Stimulated activated CD8-positive, alpha-beta memory T cell treated with anti-CD3 and anti-CD28 coated beads, Interleukin-15, amount 100 ng/mL, for 24 hours (primary cell): ENCODE measurements around the gene RAB40B.
"Not testable (repeated sequence)": the region's sequence is repeated elsewhere in the genome, so short reads cannot be mapped to it uniquely, and the experiment has no call there.

ENCODE experiments used
- DNase-seq: peaks from one replicate; pipeline ENCODE4 v3.0.0-alpha.2; 2020; ENCODE audit warnings: low read depth

The RAB40B gene

DNA sequence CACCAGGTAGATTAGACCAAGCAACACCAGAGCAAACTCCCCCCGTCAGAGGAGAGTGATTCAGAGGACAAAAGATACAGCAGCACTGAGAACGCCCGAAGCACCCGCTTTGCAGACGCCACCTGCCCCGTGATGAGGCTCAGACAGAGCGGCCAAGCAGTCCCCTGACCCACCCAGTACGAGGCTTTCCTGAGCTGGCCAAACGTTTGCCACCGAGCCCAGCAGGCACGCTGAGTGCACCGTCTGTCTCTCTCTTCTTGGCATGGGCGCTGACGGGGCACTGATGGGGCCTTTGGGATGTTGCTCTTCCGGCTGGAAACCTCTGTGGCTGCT, 30.9 kb downstream of the RAB40B start:
- no peak for DNase-seq

DNA sequence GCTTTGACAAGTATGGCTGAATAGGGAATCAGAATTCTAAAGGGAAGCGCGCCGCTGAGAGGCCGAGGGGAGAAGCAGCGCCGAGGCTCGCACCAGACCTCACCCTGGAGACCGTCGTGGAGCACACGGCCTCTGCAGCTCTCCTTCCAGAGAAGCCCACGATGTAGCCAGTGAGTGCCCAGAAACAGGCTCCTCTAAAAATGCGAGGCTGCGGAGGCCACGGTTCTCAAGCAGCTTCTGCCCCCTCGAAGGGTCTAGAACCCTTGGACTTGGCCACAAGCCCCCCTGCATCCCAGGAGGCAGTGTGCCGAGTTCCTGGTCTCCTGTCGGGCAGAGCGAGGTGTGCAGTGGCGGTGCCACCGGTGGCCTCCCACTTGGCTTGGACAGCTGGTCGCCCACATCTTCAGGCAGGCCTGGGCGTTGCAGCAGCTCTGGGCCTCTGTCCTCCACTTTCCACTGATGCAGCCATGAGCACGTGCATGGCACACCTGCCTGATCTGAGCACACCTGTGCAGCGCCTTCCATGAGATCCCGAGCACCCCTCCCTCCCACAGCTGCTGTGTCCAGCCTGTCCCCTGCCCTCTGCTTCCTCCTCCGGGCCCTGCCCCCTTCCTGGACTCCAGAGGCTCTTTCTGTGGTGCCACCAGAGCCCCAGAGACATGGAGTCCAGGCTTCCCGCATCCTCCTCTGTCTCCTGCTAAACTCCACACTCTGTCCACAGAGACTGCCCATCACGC, 31.4 kb downstream of the RAB40B start:
- no peak for DNase-seq

DNA sequence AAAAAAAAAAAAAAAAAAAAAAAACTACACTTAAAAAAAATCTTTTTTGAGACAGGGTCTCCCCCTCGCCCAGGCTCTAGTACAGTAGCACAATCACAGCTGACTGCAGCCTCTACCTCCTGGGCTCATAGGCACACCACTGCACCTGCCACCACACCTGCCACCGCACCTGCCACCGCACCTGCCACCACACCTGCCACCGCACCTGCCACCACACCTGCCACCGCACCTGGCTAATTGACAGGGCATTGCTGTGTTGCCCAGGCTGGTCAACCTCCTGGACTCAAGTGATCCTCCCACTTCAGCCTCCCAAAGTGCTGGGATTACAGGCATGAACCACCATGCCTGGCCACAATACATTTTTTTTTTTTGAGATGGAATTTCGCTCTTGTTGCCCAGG, 32.6 kb downstream of the RAB40B start:
- DNase-seq: no peak

DNA sequence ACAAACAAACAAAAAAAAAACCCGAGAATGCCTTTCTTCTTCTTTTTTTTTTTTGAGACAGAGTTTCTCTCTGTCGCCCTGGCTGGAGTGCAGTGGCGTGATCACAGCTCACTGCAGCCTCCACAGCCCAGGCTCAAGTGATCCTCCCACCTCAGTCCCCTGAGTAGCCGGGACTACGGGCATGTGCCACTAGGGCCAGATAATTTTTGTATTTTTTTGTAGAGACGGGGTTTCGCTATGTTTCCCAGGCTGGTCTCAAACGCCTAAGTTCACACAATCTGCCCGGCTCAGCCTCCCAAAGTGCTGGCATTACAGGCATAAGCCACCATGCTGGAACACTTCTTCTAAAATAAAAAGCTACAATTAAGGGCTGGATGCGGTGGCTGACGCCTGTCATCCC, 33.3 kb downstream of the RAB40B start:
- DNase-seq: no peak

DNA sequence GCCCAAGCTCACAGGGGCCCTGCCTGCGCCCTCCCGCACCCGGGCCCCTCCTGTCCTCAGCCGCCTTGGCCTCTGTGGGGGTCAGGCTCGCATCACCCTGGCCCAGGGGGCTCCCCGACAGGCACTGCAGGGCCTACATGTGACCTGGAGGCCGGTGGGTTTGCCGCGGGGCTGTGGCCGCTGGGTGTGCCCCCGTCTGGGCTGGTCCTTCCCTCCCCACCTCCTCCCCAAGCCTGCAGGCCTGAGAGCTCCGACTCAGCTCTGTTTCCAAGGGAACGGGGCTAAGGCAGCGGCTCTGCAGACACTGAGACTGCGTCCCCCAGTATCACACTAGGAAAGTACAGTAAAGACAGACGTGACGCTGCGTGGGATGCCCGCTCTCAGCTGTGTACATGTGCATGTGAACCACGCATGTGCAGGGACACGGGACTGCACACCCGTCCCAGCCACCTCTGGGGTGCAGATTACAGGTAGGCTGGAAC, 33.8 kb downstream of the RAB40B start:
- DNase-seq: no peak

DNA sequence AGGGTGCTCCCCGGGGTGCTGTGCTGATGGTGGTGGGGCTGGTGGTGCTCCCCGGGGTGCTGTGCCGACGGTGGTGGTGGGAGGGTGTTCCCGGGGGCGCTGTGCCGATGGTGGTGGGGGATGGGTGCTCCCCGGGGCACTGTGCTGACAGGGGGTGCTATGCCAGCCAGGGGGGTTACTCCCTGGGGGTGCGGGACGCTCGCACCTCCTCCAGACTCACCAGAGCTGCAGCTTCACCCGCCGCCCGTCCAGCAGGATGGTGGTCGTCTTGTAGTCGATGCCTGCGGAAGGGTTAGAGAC, 34.3 kb downstream of the RAB40B start:
- DNase-seq: no peak

DNA sequence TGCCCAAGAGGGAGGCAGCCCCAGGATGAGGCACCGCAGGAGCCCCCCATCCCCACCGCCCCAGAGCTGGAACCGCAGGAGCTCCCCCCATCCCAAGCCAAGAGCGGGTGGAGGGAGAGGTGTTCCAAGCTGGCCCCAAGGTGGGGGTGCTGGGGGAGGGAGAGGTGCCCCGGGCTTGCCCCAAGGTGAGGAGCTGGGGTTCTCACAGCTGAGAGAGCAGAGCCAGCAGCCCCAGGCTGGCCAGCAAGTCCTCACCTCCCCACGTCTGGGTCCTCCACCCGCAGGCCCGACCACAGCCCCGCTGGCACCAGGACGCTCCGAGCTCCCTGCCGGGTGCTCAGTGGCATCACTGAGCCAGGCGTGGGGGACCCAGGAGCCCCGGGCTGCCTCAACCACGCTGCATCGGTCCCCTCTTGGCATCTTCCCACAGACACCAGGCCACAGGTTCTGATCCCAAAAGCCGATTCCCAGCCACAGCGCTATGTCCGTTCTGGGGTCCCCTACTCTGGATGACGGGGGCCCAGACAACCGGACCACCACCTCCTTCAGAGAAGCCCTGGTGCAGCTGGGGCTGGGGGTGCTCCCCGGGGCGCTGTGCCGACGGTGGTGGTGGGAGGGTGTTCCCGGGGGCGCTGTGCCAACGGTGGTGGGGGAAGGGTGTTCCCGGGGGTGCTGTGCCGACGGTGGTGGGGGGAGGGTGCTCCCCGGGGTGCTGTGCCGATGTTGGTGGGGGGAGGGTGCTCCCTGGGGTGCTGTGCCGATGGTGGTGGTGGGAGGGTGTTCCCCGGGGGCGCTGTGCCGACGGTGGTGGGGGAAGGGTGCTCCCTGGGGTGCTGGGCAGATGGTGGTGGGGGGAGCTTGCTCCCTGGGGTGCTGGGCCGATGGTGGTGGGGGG, 34.9 kb downstream of the RAB40B start:
- DNase-seq: no peak

DNA sequence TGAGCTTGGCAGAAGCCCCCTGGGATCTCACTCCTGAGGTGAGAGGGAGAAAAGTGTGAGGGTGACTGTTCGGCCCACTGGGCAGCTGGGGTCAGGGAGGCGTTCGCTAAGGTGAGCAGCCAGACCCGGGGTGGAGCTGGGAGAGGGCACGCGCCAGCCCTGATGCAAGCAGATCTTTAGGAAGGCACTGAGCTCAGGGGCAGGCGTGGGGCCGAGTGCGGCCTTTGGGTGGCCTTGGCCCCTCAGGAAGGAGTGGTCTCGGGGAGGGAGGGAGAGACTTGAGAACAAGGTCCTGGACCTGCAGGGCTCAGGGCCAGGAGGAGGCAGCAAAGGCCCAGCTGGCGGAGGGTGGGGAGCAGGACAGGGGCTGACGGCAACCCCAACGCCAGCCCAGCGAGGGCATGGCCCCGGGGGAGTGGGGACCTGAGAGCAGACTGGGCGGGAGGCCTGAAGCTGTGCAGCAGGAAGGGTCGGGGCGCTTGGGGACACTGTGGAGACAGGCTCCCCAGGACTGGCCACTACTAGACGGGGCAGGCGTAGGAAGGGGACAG, 35.7 kb downstream of the RAB40B start:
- DNase-seq: no peak

DNA sequence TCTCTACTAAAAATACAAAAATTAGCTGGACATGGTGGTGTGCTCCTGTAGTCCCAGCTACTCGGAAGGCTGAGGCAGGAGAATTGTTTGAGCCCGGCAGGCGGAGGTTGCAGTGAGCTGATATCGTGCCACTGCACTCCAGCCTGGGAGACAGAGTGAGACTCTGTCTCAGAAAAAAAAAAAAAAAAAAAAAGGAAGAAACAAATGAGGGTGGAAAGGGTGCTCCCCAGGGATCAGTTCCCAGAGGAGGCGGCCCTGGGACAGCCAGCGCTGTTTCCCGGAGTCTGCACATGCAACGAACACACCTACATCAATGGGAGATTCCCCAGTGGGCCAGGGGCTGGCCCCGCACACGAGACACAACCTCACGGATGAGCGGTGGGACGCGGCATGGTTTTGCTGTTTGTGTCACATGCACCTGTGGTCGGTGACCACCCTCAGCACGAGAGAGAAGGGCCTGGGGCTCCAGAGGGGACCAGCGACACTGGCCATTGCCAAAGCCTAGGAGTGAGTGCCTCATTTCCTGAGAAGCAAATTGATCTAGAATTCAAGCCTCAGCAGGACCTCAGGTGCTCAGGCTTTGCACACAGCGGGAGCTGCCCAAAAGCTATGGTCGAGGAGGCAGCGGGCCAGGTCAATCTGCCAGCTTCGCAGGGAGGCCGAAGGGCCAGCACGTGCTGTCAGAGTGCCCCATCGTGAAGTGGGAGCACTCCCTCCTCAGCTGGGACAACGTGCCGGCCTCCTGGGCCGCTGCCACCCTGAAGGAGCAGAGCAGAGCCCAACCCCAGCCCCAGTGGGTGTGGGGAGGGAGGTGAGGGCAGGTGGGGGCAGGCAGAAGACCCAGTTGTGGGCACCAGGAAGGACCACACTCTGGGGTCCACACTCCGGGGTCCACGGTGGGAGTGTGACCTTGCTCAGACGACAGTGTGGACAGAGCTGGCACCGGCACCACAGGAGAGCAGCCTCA, 36.5 kb downstream of the RAB40B start:
- DNase-seq: no peak

DNA sequence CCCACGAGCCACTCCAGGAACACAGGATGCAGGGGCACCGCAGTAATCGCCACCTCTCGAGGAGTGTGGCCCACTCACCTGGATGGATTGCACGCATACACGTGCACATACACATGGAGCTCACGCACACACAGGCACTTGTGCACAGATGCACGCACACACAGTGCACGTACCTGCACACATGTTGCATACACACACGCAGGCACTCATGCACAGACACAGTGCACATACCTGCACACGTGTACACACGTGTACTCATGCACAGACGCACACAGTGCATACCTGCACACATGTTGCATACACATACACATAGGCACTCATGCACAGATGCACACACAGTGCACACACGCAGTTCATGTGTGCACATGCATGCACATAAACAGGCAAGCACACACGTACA, 38.6 kb downstream of the RAB40B start:
- DNase-seq: no peak

DNA sequence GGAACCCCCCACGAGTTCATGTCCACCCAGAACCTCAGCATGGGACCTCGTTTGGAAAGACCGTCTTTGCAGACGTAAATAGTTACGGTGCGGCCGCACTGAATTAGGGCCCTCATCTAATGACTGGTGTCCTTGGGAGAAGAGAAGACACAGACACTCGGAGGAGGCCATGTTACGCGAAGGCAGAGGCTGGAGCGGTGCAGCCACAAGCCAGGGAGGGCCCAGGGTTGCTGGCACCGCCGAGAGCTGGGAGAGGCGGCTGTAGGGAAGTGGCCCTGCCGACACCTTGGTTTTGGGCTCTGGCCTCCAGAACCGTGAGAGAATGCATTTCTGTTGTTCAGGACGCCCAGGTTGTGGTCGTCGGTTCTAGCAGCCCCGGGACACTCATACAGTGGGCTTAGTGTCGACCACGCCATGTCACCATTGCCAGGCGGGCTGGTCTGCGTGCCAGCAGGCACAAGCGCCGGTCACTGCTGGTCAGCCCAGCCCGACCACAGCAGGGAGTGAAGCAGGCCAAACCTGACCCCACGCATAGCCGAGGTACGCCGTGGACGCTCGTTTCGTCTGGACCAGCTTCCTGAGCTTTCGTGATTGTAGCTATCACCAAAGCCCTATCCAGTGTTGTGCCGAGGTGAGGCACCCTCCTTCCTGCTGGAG, 39.6 kb downstream of the RAB40B start:
- no peak for DNase-seq

DNA sequence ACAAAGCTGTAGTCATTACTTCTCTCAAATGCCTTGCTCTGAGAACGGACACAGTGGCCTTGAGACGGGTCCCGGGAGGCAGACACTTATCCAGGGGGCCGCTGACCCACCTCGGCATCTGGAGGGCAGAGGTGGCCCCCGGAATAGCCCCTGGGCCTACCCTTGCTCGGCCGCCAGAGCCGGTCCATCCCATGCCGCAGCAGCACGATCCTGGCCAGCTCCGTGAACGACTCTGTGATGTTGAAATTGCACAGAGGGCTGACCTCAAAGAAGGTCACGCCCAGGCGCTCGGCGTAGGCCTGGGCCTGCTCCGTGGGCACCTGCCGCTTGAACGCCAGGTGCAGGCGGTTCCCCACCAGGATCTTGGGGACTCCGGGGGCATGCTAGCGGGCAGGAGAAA, 40.2 kb downstream of the RAB40B start:
- DNase-seq: no peak

DNA sequence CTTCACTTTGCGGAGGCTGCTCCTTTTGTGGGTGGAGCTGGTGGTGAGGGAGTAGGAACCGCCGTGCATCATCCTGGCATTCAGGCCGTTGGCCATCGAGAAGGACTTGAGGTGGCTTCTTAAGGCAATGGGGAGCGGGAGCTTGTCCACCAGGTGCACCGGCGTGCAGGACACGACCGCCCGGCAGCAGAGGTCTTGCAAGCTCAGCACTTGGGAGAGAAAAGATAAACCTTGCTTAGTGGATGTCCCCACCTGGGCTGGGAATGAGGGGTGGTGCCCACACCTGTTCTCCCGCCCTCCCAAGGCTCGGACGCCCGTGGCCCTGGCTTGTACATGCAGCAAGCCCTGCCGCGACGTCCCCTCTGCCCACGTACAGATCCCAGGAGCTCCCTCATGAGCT, 40.6 kb downstream of the RAB40B start:
- no peak for DNase-seq

DNA sequence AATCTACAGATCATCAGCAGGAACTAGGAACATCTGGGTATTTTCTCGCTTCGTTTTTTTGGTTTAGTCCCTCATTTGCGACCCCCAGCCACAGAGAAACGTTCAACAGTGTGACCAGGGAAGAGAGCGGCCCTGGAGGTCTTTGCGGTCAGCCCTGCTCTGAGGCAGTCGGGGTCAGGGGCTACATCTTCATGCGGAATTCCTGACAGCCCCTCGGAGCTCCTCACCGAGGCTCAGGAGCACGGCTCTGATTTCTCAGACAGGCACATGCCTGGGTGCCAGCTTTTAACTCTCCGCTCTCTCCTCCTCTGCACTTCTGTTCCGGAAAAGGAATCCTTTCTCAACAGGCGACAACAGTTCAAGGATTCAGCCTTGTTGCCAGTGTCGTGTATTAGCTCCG, 42.2 kb downstream of the RAB40B start:
- DNase-seq: no peak

DNA sequence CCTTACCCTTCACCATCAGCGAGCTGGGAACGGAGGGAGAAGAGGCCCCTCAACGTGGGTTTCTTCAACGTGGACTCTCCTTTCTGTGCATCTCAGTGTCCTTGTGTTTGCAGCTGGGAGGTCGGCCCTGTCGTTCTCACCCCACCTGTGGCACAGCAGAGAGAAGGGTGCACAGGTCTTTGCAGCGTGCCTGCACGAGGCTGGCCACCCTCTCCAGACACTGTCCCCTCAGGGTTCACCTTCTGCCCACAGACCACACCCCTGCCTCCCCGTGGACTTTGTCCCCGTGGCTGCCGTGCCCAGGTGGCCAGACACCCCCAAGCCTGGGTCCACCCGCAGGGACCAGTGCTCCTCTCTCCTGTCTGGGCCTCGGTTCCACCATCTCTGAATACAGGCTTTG, 43.0 kb downstream of the RAB40B start:
- no peak for DNase-seq

DNA sequence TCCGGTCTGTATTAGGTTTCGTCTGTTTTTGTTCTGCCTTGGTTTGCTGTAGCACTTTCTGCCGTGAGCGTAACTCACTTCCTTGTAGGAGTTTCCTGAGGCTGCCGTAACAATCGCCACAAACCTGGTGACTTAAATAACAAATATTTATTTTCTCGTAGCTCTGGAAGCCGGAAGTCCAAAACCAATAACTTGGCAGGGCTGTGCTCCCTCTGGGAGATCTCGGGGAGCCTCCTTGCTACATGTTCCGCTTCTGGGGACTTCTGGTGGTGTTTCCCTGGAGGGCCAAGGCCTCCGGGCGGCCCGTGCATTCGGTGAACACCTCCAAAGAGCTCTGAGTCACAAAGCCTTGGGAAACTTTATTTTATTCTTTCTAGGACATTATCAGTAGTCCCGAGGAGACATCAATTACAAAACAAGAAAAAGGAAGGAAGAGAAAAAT, 43.4 kb downstream of the RAB40B start:
- DNase-seq: no peak

DNA sequence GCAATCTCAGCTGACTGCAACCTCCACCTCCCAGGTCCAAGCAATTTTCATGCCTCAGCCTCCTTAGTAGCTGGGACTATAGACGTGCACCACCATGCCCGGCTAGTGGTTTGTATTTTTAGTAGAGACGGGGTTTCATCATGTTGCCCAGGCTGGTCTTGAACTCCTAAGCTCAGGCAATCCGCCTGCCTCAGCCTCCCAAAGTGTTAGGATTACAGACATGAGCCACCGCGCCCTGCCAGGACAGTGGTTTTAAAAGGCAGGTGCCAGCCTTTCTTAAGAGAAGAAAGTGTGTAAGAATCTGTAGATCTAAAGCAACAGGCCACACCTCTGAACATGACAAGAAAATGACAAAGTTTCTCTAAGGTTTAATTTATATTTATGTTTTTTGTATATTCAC, 43.9 kb downstream of the RAB40B start:
- DNase-seq: not testable (repeated sequence)

DNA sequence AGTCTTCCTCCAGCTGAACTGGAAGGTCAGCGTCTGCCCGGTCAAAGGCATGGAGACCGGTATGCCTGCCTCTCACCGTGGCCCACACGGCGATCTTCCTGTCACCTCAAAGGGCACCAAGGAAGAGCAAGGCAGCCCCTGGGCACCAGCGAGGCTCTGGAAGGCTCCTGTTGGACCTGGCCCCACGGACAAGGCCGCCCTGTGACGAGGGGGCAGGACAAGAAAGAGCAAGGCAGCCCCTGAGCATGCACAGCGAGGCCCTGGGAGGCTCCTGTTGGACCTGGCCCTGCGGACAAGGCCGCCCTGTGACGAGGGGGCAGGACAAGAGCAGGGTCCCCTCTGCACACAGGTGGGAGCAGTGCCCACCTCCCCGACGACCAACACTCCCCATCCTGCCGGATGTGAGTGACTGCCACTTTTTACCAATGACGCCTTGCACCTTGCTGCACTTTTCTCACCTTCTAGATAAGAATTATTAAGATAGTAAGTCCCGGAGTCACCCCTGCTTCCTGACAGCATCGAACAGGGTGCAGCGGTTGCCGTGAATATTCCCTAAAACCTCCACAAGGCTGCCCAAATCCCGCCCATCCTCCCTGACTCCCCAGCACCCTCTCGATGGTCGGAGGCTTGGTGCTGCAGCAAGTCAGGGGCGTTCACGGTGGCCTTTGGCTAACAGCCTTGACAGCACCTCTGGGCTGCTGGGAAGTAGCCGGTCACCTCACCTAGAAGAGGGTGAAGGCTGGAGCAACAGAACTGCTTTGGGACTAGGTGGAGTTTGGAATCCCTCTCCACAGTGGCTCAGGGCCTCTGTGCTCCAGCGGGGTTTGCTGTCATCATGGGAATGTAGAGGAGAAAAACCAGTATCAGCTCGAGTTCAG, 44.6 kb downstream of the RAB40B start:
- DNase-seq: no peak

DNA sequence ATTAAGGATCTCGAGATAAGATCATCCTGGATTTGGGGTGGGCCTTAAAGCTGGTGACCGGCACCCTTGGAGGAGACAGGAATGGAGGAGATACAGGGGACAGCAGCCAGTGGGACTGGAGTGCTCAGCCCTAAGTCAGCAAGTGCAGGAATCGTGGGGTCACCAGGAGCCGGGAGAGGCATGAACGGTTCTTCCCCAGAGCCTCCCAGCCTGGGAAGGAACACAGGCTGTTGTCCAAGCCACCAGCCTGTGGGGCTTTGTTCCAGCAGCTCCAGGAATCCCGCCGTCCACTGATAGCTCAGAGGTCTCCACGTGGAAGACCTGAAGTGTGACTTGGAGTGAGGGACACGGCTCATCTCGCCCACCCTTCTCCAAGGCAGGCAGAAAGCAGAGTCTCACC, 47.8 kb downstream of the RAB40B start:
- DNase-seq: no peak

DNA sequence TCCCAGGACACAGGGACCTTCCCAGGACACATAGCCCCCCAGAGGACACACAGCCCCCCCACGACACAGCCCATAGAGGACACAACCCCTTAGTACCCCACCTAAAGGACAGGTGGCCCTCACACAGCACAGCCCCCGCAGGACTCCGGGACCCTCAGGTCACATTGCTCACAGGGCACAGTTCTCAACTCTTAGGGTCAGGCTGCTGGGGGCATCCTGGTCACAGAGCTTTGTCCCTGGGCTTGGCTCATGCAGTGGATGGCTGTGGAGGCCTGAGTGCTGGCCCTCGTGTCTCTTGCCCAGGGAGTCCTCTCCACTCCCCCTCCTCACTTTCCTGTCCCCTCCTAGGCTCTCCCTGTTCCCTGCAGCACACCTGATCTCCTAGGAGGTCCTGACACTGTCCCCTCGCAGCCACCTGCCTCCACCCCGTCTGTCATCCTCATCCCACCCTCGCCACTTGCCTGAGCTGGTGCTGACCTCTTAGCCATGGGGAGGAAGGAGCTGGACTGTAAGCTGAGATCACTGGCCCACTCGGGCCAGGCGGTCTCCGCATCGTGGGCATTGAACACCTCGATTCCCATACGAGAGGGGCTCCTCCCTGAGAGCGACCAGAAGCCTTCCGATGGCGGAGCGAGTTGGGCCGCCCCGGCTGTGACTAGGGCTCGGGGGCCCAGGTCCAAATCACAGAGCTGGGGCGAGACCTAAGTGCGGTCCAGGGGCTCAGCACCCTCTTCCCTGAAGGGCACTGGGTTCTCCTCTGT, 48.8 kb downstream of the RAB40B start:
- no peak for DNase-seq
